Ectodermal cell (in vitro differentiated cells): ENCODE measurements around the gene CCDC148.

Experiments used
- H3K27ac ChIP-seq: 2 replicates; pipeline ENCODE4 v1.7.0; 2013; ENCODE audit warnings: mild to moderate bottlenecking, low read depth, low read length; ENCODE audit not compliant: insufficient read depth, poor library complexity, severe bottlenecking
- H3K27me3 ChIP-seq: 2 replicates; pipeline ENCODE4 v1.7.0; 2013; ENCODE audit warnings: mild to moderate bottlenecking, low read length; ENCODE audit not compliant: insufficient read depth, control insufficient read depth, poor library complexity, severe bottlenecking
- H3K36me3 ChIP-seq: one replicate; pipeline ENCODE4 v1.7.0; 2013; ENCODE audit warnings: low read length; ENCODE audit not compliant: control insufficient read depth, insufficient read depth
- H3K4me1 ChIP-seq: one replicate; pipeline ENCODE4 v1.7.0; 2013; ENCODE audit warnings: low read length; ENCODE audit not compliant: control insufficient read depth, insufficient read depth
- H3K4me3 ChIP-seq: 2 replicates; pipeline ENCODE4 v1.7.0; 2013; ENCODE audit warnings: low read depth, low read length, control low read depth; ENCODE audit not compliant: insufficient read depth
- H3K9me3 ChIP-seq: 2 replicates; pipeline ENCODE4 v1.7.0; 2013; ENCODE audit warnings: mild to moderate bottlenecking, low read length, moderate library complexity; ENCODE audit not compliant: control insufficient read depth
- WGBS, 2 experiments: methylation state at CpG; one replicate each; pipeline ENCODE4 v1.1.7; 2013; ENCODE audit warnings: missing lambda C conversion rate in 2 of 2; 5-methylcytosine and 5-hydroxymethylcytosine counted together

CCDC148 gene

GRCh38 chr2:158172719-158173118, 283.8 kb downstream of the CCDC148 start:
- Histone ChIP-seq H3K27me3 (no peaks in the 10 kb centered on the region), H3K4me1 (no peaks in the 10 kb centered on the region), H3K36me3 (no peaks in the 10 kb centered on the region), H3K4me3 (no peak overlapping the region), H3K9me3 (no peaks in the 10 kb centered on the region), H3K27ac (no peak overlapping the region)
- WGBS, 2 experiments: 43 to 70% methylated on average over 1 to 2 of the region's 2 CpGs

- Histone ChIP-seq H3K4me1 (no peaks in the 10 kb centered on the region), H3K27ac (no peak overlapping the region), H3K27me3 (no peaks in the 10 kb centered on the region), H3K36me3 (no peaks in the 10 kb centered on the region), H3K4me3 (no peak overlapping the region), H3K9me3 (no peaks in the 10 kb centered on the region)
These were observed 302.0 kb downstream of the CCDC148 start for GRCh38 chr2:158154596-158154995.

GRCh38 chr2:158153270-158154015, 303.1 kb downstream of the CCDC148 start:
- H3K4me3 ChIP-seq: no peak overlapping the region
- no peaks in the 10 kb centered on the region for H3K4me1 ChIP-seq
- no peaks in the 10 kb centered on the region for H3K36me3 ChIP-seq
- no peak overlapping the region for H3K27ac ChIP-seq
- H3K9me3 ChIP-seq: no peaks in the 10 kb centered on the region
- H3K27me3 ChIP-seq: no peaks in the 10 kb centered on the region
- 89 to 92% methylated on average over 3 of the region's 3 CpGs for WGBS, 2 experiments

- Histone ChIP-seq H3K27ac (no peak overlapping the region), H3K4me3 (no peak overlapping the region), H3K4me1 (no peaks in the 10 kb centered on the region), H3K9me3 (no peaks in the 10 kb centered on the region), H3K27me3 (no peaks in the 10 kb centered on the region), H3K36me3 (no peaks in the 10 kb centered on the region)
- WGBS, 2 experiments: 94 to 95% methylated on average over 11 to 13 of the region's 13 CpGs
These were observed 311.5 kb downstream of the CCDC148 start for GRCh38 chr2:158144914-158145625.

GRCh38 chr2:158143703-158144360, 312.7 kb downstream of the CCDC148 start:
- Histone ChIP-seq H3K9me3 (no peaks in the 10 kb centered on the region), H3K4me3 (no peak overlapping the region), H3K4me1 (no peaks in the 10 kb centered on the region), H3K36me3 (no peaks in the 10 kb centered on the region), H3K27ac (no peak overlapping the region), H3K27me3 (no peaks in the 10 kb centered on the region)
- 88 to 93% methylated on average over 3 of the region's 3 CpGs for WGBS, 2 experiments

- no peaks in the 10 kb centered on the region for H3K9me3 ChIP-seq
- no peaks in the 10 kb centered on the region for H3K36me3 ChIP-seq
- no peak overlapping the region for H3K27ac ChIP-seq
- no peaks in the 10 kb centered on the region for H3K4me1 ChIP-seq
- no peak overlapping the region for H3K4me3 ChIP-seq
- WGBS, 2 experiments: 90 to 93% methylated on average over 6 of the region's 6 CpGs
- H3K27me3 ChIP-seq: no peaks in the 10 kb centered on the region
These were observed 313.8 kb downstream of the CCDC148 start for GRCh38 chr2:158142568-158143332.

GRCh38 chr2:158142165-158142564, 314.4 kb downstream of the CCDC148 start:
- H3K4me1 ChIP-seq: no peaks in the 10 kb centered on the region
- H3K9me3 ChIP-seq: no peaks in the 10 kb centered on the region
- H3K36me3 ChIP-seq: no peaks in the 10 kb centered on the region
- H3K27me3 ChIP-seq: no peaks in the 10 kb centered on the region
- H3K4me3 ChIP-seq: no peak overlapping the region
- no peak overlapping the region for H3K27ac ChIP-seq
- WGBS, 2 experiments: 86 to 92% methylated on average over 2 to 3 of the region's 3 CpGs

- WGBS, 2 experiments: 100% methylated on average over 1 of the region's 1 CpG
- H3K27ac ChIP-seq: no peak overlapping the region
- H3K4me1 ChIP-seq: no peaks in the 10 kb centered on the region
- H3K9me3 ChIP-seq: no peaks in the 10 kb centered on the region
- no peaks in the 10 kb centered on the region for H3K36me3 ChIP-seq
- no peaks in the 10 kb centered on the region for H3K27me3 ChIP-seq
- H3K4me3 ChIP-seq: no peak overlapping the region
These were observed 316.4 kb downstream of the CCDC148 start for GRCh38 chr2:158140201-158140600.

- Histone ChIP-seq H3K4me1 (no peaks in the 10 kb centered on the region), H3K27me3 (no peaks in the 10 kb centered on the region), H3K9me3 (no peaks in the 10 kb centered on the region), H3K36me3 (no peaks in the 10 kb centered on the region), H3K4me3 (no peak overlapping the region), H3K27ac (no peak overlapping the region)
- WGBS, 2 experiments: 87 to 88% methylated on average over 5 of the region's 5 CpGs
These were observed 318.3 kb downstream of the CCDC148 start for GRCh38 chr2:158138255-158138654.

- H3K4me1 ChIP-seq: no peaks in the 10 kb centered on the region
- no peak overlapping the region for H3K27ac ChIP-seq
- no peak overlapping the region for H3K4me3 ChIP-seq
- H3K9me3 ChIP-seq: no peaks in the 10 kb centered on the region
- no peaks in the 10 kb centered on the region for H3K27me3 ChIP-seq
- 100% methylated on average over 1 of the region's 1 CpG for WGBS, 2 experiments
- H3K36me3 ChIP-seq: no peaks in the 10 kb centered on the region
These were observed 321.5 kb downstream of the CCDC148 start for GRCh38 chr2:158135096-158135495.
